Measurements from ENCODE around the gene RBMS3. TPM values are rescaled to one million over a fixed set of nuclear protein-coding genes. Genes with fewer than 3 reads are reported as not detected.

Gene RBMS3
- total and polyA plus RNA-seq, 7 donors: 0.46 to 61.9 (median 39.9) TPM

DNA sequence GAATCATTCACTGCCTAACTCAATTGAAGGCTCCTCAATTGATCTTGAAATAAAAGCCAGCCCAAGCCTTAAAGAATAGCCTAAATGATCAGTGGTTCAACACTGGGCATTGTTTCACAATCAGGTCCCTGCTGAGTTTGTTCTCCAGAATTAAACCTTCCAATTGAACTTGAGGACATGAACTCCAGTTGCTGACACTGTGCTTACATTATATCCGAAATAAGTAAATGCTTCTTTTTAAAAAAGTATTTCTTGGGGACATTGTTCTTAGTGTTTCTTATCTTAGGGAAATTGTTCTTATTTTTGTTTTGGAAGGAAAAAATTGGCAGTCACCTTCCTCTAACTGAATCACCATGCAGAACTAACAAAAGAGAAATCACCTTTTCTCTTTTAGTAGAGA lies 450.2 kb downstream of the RBMS3 start:
- Histone ChIP-seq H3K4me3 (no peak overlapping the region), H3K4me1 (no peaks in the 10 kb centered on the region), H3K9me3 (no peaks in the 10 kb centered on the region), H3K36me3 (no peaks in the 10 kb centered on the region), H3K27me3 (no peaks in the 10 kb centered on the region), H3K27ac (no peak overlapping the region)
- WGBS, 2 donors: 76 to 82% methylated on average over 1 of the region's 1 CpG
- intact Hi-C loops (cut with DNase I): no loop called here
- DNase-seq: no peak
- no peak for TF ChIP-seq POLR2A (IDR thresholded peaks at IDR 0.05)
- TF ChIP-seq POLR2AphosphoS5 (IDR thresholded peaks at IDR 0.05): no peak
- no peak for TF ChIP-seq EP300 (IDR thresholded peaks at IDR 0.05)
- TF ChIP-seq, protein P1, sequence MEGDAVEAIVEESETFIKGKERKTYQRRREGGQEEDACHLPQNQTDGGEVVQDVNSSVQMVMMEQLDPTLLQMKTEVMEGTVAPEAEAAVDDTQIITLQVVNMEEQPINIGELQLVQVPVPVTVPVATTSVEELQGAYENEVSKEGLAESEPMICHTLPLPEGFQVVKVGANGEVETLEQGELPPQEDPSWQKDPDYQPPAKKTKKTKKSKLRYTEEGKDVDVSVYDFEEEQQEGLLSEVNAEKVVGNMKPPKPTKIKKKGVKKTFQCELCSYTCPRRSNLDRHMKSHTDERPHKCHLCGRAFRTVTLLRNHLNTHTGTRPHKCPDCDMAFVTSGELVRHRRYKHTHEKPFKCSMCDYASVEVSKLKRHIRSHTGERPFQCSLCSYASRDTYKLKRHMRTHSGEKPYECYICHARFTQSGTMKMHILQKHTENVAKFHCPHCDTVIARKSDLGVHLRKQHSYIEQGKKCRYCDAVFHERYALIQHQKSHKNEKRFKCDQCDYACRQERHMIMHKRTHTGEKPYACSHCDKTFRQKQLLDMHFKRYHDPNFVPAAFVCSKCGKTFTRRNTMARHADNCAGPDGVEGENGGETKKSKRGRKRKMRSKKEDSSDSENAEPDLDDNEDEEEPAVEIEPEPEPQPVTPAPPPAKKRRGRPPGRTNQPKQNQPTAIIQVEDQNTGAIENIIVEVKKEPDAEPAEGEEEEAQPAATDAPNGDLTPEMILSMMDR (IDR thresholded peaks at IDR 0.05): no peak

DNA sequence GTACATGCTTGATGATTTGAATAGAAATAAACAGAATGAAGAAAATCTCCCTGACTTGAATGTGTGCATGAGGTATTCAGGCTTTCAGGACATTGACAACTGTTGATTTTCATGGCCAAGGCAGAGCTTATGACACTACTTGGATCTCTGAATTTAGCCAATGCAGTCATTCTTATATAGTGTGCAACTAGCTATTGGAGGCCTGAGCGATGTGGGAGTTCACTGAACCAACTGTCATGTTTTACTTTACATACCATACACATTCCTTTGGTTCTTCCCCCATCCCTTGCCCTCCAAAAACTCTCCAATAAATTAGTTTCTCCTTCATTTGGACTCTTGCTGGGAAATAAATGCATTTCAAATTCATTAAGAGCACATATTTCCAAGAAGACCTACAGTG lies 460.4 kb downstream of the RBMS3 start:
- intact Hi-C loops (cut with DNase I): no loop called here
- 88 to 89% methylated on average over 1 of the region's 1 CpG for WGBS, 2 donors
- peaks cover 0 to 15% (median 3%) of the 10 kb centered on the region in 4 donors for H3K4me1 ChIP-seq

DNA sequence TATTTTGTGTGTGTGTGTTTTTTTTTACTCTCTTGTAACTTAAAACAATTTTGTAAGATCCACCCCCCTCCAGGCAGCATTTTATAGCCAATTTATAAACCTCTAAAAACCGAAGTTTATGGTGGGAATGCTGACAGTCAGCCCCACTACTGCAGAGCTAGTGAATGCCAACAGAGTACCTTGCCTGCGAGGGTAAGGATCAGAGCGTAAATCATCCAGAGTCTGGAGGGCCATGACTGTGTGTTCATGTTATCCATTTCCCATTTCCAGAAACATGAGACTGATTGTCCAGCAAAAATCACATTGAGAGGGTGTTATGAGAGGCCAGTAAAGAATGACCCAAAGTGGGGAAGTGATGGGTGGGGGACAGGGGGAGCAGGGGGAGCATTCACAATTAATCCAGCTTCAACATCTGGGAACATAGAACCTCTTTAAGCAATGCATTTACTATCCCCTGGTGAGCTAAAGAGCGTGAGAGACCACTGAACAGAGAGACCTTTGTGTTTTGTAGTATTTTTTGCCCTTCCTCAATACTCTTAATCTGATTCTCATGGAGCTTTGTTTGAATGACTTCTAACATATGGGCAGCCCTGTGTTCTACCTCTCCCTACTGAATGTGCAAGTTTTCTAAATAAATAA lies 464.5 kb downstream of the RBMS3 start:
- no peak for DNase-seq
- Histone ChIP-seq H3K27ac (no peak overlapping the region), H3K4me1 (peaks cover 0 to 11% (median 5%) of the 10 kb centered on the region in 4 donors), H3K9me3 (no peaks in the 10 kb centered on the region), H3K4me3 (no peak overlapping the region), H3K36me3 (no peaks in the 10 kb centered on the region), H3K27me3 (no peaks in the 10 kb centered on the region)
- intact Hi-C loops (cut with DNase I): no loop called here
- WGBS, 2 donors: 68 to 72% methylated on average over 4 of the region's 4 CpGs
- TF ChIP-seq POLR2A (IDR thresholded peaks at IDR 0.05): no peak
- TF ChIP-seq EP300 (IDR thresholded peaks at IDR 0.05): no peak
- no peak for TF ChIP-seq POLR2AphosphoS5 (IDR thresholded peaks at IDR 0.05)
- TF ChIP-seq, protein P1 (IDR thresholded peaks at IDR 0.05): no peak

More for the DNA sequence above, 460.4 kb downstream of the RBMS3 start:
- Histone ChIP-seq H3K36me3 (no peaks in the 10 kb centered on the region), H3K27me3 (no peaks in the 10 kb centered on the region), H3K4me3 (no peak overlapping the region), H3K27ac (peak overlapping the region in 1 of 4 donors; percentile 61), H3K9me3 (no peaks in the 10 kb centered on the region)
- no peak for TF ChIP-seq EP300 (IDR thresholded peaks at IDR 0.05)
- TF ChIP-seq, protein P1 (IDR thresholded peaks at IDR 0.05): no peak
- TF ChIP-seq POLR2A (IDR thresholded peaks at IDR 0.05): no peak
- TF ChIP-seq POLR2AphosphoS5 (IDR thresholded peaks at IDR 0.05): no peak
- DNase-seq: no peak

DNA sequence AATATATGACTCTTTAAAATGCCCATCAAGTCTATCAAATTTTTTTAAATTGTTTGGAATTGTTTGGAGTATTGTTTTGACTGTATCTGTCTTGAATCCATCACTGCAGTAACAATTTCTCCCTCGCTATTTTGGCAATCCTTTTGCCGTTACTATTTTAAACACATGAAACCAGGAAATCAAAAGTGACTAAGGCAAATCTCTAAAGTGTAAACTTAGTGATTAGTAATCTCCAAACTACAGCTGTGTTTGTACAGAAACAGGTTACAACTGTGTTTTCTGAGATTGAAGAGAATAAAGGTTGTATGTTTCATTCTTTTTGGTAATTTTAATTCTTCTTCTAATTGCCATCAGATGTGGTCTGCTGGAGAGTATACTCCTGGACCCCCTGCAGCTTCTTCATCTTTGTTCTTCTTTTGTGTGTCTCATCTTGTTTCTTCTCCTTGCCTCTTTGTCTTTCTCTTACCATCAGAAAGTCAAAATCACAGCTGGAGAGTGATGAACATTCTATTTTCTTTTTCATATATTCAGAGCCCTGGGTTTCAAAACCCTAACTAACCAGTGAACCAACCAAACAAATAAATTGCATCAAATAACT lies 465.4 kb downstream of the RBMS3 start:
- no peaks in the 10 kb centered on the region for H3K36me3 ChIP-seq
- WGBS, 2 donors: 36 to 60% methylated on average over 2 of the region's 2 CpGs
- no peak for TF ChIP-seq POLR2A (IDR thresholded peaks at IDR 0.05)

DNA sequence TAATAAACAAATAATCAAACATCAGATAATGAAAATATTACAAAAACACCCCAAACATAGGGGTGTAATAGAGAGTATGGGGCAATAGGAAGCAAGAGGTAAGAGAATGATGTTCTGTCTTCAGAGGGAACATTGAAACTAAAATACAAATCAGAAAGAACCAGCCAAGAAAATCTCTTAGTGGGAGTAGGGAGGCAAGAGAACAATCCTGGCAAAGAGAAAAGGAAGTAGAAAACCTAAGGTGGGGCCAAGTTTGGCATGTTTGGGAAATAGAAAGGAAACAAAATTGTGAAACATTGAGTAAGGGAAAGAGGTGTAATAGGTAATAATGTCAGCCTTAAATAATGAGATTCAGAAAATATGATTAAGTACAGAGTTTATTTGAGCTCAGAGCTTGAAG lies 467.1 kb downstream of the RBMS3 start:
- intact Hi-C loops (cut with DNase I): no loop called here
- DNase-seq: no peak
- peaks cover 0 to 6% (median 2%) of the 10 kb centered on the region in 4 donors for H3K4me1 ChIP-seq

More for the DNA sequence above, 465.4 kb downstream of the RBMS3 start:
- intact Hi-C loops (cut with DNase I): no loop called here
- Histone ChIP-seq H3K4me1 (peaks cover 0 to 6% (median 4%) of the 10 kb centered on the region in 4 donors), H3K27ac (peak overlapping the region in 1 of 4 donors; percentile 15), H3K27me3 (no peaks in the 10 kb centered on the region), H3K9me3 (no peaks in the 10 kb centered on the region), H3K4me3 (no peak overlapping the region)
- no peak for DNase-seq

More for the DNA sequence above, 467.1 kb downstream of the RBMS3 start:
- no peak overlapping the region for H3K4me3 ChIP-seq
- no peaks in the 10 kb centered on the region for H3K27me3 ChIP-seq
- H3K9me3 ChIP-seq: no peaks in the 10 kb centered on the region
- no peaks in the 10 kb centered on the region for H3K36me3 ChIP-seq
- TF ChIP-seq POLR2AphosphoS5 (IDR thresholded peaks at IDR 0.05) (no peak), EP300 (IDR thresholded peaks at IDR 0.05) (no peak), POLR2A (IDR thresholded peaks at IDR 0.05) (no peak)
- TF ChIP-seq, protein P1 (IDR thresholded peaks at IDR 0.05): no peak
- H3K27ac ChIP-seq: peak overlapping the region in 1 of 4 donors; percentile 17
